HG03469 (cell line): ENCODE results near the gene SH3BP2.

Source experiments
- ATAC-seq: cut with Tn5 transposase; IDR thresholded peaks from one replicate; pipeline ENCODE4 v1.9.1; 2021; ENCODE audit warnings: mild to moderate bottlenecking, moderate library complexity, moderate number of reproducible peaks; ENCODE audit not compliant: unreplicated experiment

SH3BP2 gene

GRCh38 chr4:2790583-2791517, 2.0 kb upstream of the SH3BP2 start:
- no peak for ATAC-seq

GRCh38 chr4:2791518-2792395, 1.1 kb upstream of the SH3BP2 start:
- ATAC-seq = no peak

- no peak for ATAC-seq
These were observed 532 bp upstream of the SH3BP2 start for GRCh38 chr4:2792396-2792710.

GRCh38 chr4:2793586-2794485, 951 bp downstream of the SH3BP2 start:
- ATAC-seq = no peak

GRCh38 chr4:2794486-2795299, 1.8 kb downstream of the SH3BP2 start:
- ATAC-seq = no peak

GRCh38 chr4:2795300-2795892, 2.5 kb downstream of the SH3BP2 start:
- no peak for ATAC-seq

GRCh38 chr4:2795893-2796848, 3.3 kb downstream of the SH3BP2 start:
- ATAC-seq = no peak

GRCh38 chr4:2796849-2797544, 4.1 kb downstream of the SH3BP2 start:
- ATAC-seq = no peak

GRCh38 chr4:2797545-2798305, 4.8 kb downstream of the SH3BP2 start:
- no peak for ATAC-seq

- ATAC-seq = no peak
These were observed 5.7 kb downstream of the SH3BP2 start for GRCh38 chr4:2798399-2799223.

- ATAC-seq = no peak
These were observed 6.5 kb downstream of the SH3BP2 start for GRCh38 chr4:2799224-2799911.

GRCh38 chr4:2799971-2800690, 7.2 kb downstream of the SH3BP2 start:
- no peak for ATAC-seq

- no peak for ATAC-seq
These were observed 8.1 kb downstream of the SH3BP2 start for GRCh38 chr4:2800691-2801596.
